ENCODE data around the gene IL31RA.

- TF ChIP-seq, protein P1, sequence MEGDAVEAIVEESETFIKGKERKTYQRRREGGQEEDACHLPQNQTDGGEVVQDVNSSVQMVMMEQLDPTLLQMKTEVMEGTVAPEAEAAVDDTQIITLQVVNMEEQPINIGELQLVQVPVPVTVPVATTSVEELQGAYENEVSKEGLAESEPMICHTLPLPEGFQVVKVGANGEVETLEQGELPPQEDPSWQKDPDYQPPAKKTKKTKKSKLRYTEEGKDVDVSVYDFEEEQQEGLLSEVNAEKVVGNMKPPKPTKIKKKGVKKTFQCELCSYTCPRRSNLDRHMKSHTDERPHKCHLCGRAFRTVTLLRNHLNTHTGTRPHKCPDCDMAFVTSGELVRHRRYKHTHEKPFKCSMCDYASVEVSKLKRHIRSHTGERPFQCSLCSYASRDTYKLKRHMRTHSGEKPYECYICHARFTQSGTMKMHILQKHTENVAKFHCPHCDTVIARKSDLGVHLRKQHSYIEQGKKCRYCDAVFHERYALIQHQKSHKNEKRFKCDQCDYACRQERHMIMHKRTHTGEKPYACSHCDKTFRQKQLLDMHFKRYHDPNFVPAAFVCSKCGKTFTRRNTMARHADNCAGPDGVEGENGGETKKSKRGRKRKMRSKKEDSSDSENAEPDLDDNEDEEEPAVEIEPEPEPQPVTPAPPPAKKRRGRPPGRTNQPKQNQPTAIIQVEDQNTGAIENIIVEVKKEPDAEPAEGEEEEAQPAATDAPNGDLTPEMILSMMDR (IDR thresholded peaks at IDR 0.05), result no peak
- TF ChIP-seq EP300 (IDR thresholded peaks at IDR 0.05), result no peak
These were observed 37.0 kb downstream of the IL31RA start for GRCh38 chr5:55888205-55888604.
